OCI-LY1 (cell line): ENCODE results near the gene POTEF.
"Not testable (repeated sequence)": the region's sequence is repeated elsewhere in the genome, so short reads cannot be mapped to it uniquely, and the experiment has no call there.

Experiments
- EZH2 ChIP-seq: fragments of 200-600 bp; sonication (generic), shearing (Covaris generic); IDR thresholded peaks from 2 replicates; pipeline ENCODE4 v1.8.0; 2017; ENCODE audit warnings: borderline replicate concordance, mixed run types, mild to moderate bottlenecking, antibody characterized with exemption, low read length, moderate library complexity, mixed read lengths
- TF ChIP-seq, protein P1 (sequence below): fragments of 200-600 bp; sonication (generic), shearing (Covaris generic); IDR thresholded peaks from 2 replicates; pipeline ENCODE4 v1.5.1; 2017; ENCODE audit warnings: mild to moderate bottlenecking, antibody characterized with exemption, low read length, moderate library complexity, mixed read lengths

DNA sequence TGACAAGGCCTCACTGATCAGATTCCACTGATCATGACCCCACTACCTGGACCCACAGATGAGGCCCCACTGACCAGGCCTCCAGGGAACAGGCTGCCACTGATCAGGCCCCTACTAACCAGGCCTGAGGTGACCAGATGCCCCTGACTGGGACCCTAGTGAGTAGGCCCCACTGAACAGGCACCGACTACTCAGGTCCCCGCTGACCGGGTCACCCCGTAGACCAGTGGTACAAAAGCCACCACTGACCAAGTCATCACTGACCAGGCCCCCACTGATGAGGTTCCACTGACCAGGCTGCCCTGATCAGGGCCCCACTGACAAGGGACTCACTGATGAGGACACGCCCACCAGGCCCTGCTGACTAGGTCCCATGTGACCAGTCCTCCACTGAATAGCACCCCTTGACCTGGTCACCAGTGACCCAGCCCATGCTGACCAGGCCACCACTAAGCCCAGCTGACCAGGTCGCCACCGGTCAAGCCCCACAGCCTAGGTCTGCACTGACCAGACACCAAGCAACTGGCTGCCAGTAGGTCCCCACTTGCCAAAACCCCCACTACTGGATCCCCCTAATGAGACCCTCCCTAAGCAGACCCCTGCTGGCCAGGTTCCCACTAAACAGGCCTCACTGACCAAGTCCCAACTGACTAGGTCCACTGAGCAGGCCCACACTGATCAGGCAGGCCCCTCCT lies 75.7 kb downstream of the POTEF start:
- TF ChIP-seq, protein P1, sequence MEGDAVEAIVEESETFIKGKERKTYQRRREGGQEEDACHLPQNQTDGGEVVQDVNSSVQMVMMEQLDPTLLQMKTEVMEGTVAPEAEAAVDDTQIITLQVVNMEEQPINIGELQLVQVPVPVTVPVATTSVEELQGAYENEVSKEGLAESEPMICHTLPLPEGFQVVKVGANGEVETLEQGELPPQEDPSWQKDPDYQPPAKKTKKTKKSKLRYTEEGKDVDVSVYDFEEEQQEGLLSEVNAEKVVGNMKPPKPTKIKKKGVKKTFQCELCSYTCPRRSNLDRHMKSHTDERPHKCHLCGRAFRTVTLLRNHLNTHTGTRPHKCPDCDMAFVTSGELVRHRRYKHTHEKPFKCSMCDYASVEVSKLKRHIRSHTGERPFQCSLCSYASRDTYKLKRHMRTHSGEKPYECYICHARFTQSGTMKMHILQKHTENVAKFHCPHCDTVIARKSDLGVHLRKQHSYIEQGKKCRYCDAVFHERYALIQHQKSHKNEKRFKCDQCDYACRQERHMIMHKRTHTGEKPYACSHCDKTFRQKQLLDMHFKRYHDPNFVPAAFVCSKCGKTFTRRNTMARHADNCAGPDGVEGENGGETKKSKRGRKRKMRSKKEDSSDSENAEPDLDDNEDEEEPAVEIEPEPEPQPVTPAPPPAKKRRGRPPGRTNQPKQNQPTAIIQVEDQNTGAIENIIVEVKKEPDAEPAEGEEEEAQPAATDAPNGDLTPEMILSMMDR: not testable (repeated sequence)
- not testable (repeated sequence) for TF ChIP-seq EZH2
